C4-2B (cell line): Measurements from ENCODE around the gene C4A.
"Not testable (repeated sequence)": the region's sequence is repeated elsewhere in the genome, so short reads cannot be mapped to it uniquely, and the experiment has no call there.

Experiments used
- H3K27ac ChIP-seq: fragments of 450-650 bp; 2 replicates; pipeline ENCODE4 v1.5.1; 2017
- ZFX ChIP-seq: fragments of 450-650 bp; IDR thresholded peaks from 2 replicates; pipeline ENCODE4 v1.6.1; 2017
- TF ChIP-seq, protein P1 (sequence below): fragments of 450-650 bp; conservative IDR thresholded peaks from 2 replicates; pipeline ENCODE4 v1.5.1; 2017; ENCODE audit warnings: mild to moderate bottlenecking

C4A gene

GRCh38 chr6:31978831-31979230 is 3.0 kb upstream of the C4A start:
- TF ChIP-seq ZFX: no peak
- TF ChIP-seq, protein P1, sequence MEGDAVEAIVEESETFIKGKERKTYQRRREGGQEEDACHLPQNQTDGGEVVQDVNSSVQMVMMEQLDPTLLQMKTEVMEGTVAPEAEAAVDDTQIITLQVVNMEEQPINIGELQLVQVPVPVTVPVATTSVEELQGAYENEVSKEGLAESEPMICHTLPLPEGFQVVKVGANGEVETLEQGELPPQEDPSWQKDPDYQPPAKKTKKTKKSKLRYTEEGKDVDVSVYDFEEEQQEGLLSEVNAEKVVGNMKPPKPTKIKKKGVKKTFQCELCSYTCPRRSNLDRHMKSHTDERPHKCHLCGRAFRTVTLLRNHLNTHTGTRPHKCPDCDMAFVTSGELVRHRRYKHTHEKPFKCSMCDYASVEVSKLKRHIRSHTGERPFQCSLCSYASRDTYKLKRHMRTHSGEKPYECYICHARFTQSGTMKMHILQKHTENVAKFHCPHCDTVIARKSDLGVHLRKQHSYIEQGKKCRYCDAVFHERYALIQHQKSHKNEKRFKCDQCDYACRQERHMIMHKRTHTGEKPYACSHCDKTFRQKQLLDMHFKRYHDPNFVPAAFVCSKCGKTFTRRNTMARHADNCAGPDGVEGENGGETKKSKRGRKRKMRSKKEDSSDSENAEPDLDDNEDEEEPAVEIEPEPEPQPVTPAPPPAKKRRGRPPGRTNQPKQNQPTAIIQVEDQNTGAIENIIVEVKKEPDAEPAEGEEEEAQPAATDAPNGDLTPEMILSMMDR: no peak
- H3K27ac ChIP-seq: no peak overlapping the region

DNA sequence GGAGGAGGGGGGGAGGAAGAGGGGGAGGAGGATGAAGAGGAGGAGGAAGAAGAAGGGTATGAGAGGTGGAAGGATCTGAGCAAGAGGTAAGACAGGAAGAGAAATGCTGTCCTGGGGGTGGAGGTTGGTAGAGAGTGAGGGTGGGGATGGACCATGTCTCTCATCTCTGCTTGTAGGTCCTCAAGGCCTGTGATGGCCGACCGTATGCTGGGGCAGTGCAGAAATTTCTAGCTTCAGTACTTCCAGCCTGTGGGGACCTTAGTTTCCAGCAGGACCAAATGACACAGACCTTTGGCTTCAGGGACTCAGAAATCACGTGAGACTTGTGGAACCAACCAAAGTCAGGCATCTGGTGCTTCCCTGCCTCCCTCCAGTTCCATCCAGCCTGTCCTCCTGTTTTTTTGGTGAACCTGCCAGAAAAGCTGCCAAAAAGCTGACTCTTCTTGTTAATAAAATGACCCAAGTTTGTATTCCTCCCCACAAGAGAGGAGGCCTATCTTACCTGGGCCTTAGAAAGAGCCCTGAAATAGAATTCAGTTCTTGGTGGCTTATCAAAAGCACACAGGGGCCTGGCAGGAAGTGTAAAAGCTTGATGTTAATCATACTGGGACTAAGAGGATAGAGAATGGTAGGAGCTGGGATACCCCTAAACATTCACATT is 2.5 kb upstream of the C4A start:
- no peak overlapping the region for H3K27ac ChIP-seq
- TF ChIP-seq, protein P1: no peak
- no peak for TF ChIP-seq ZFX

GRCh38 chr6:31980195-31980876 is 1.5 kb upstream of the C4A start:
- not testable (repeated sequence) for H3K27ac ChIP-seq

- not testable (repeated sequence) for H3K27ac ChIP-seq
Measured at GRCh38 chr6:31980998-31981397, 859 bp upstream of the C4A start.

DNA sequence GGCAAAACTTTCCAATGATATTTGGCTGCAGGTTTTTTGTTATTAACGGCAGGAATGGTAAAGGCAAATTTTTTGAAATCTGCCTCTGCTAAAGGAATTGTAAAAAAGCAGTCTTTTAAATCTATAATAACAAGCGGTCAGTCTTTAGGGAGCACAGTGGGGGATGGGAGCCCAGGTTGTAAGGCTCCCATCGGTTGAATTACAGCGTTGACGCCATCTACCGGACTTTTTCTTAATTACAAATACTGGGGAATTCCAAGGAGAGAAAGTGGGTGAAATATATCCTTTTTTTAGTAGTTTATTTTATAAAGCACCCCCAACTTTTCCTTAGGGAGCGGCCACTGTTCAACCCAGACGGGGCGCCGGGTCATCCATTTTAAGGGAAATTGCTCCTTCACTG is 7.5 kb downstream of the C4A start:
- not testable (repeated sequence) for H3K27ac ChIP-seq

DNA sequence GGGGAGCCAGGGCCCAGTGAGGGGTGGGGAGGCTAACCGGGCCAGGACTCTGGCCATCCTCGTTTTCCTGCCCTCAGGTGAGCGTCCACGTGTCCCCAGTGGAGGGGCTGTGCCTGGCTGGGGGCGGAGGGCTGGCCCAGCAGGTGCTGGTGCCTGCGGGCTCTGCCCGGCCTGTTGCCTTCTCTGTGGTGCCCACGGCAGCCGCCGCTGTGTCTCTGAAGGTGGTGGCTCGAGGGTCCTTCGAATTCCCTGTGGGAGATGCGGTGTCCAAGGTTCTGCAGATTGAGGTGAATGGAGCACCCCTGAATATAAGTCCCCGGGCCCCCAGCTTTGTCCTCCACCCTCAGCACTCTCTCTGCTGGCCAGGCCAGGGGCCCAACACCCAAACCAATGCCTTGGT is 12.6 kb downstream of the C4A start:
- not testable (repeated sequence) for H3K27ac ChIP-seq

DNA sequence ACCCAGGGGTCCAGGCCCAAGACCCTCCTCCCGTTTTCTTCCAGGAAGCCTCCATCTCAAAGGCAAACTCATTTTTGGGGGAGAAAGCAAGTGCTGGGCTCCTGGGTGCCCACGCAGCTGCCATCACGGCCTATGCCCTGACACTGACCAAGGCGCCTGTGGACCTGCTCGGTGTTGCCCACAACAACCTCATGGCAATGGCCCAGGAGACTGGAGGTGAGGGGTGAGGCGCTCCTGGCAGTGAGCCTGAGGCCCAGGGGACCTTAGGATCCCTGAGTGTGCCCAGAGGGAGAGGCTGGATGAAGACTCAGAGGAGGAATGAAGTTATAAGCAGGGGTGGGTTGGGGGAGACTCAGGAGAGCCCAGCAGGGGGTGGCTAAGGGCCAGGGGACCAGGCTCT is 14.5 kb downstream of the C4A start:
- not testable (repeated sequence) for H3K27ac ChIP-seq

GRCh38 chr6:32002546-32003268 is 20.9 kb downstream of the C4A start:
- H3K27ac ChIP-seq: not testable (repeated sequence)

GRCh38 chr6:32003301-32003700 is 21.4 kb downstream of the C4A start:
- not testable (repeated sequence) for H3K27ac ChIP-seq

DNA sequence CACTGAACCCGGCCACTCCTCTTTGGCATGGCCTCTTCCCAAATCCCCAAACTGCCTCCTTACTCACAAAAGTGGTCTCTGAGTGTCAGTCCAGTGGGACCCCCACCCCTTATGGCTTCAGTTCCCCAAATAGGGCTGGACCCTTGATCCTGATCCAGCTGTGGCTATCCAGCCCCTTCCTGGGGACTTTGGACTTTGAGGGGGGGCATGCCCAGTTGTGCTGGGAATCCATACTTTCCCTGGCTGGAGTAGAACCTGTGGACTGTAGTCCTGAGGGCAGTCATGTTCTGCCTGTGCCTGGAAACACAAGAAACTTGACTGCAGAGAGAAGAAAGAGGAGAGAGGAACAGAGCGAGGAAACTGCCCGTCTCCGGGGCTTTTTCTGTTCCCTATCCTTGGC is 22.5 kb downstream of the C4A start:
- H3K27ac ChIP-seq: not testable (repeated sequence)

- not testable (repeated sequence) for H3K27ac ChIP-seq
Measured at GRCh38 chr6:32004864-32005537, 23.1 kb downstream of the C4A start.

DNA sequence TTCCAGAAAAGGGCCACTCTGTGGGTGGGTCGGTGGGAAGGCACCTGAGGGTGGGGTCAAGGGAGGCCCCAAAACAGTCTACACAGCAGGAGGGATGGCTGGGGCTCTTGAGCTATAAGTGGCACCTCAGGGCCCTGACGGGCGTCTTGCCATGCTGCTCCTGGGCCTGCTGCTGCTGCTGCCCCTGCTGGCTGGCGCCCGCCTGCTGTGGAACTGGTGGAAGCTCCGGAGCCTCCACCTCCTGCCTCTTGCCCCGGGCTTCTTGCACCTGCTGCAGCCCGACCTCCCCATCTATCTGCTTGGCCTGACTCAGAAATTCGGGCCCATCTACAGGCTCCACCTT is 23.7 kb downstream of the C4A start:
- H3K27ac ChIP-seq: not testable (repeated sequence)

GRCh38 chr6:32005991-32006529 is 24.2 kb downstream of the C4A start:
- not testable (repeated sequence) for H3K27ac ChIP-seq

- H3K27ac ChIP-seq: not testable (repeated sequence)
Measured at GRCh38 chr6:32007086-32007485, 25.2 kb downstream of the C4A start.

DNA sequence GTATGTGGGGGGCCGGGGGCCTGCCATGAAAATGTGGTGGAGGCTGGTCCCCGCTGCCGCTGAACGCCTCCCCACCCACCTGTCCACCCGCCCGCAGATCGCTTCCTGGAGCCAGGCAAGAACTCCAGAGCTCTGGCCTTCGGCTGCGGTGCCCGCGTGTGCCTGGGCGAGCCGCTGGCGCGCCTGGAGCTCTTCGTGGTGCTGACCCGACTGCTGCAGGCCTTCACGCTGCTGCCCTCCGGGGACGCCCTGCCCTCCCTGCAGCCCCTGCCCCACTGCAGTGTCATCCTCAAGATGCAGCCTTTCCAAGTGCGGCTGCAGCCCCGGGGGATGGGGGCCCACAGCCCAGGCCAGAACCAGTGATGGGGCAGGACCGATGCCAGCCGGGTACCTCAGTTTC is 26.2 kb downstream of the C4A start:
- H3K27ac ChIP-seq: not testable (repeated sequence)

DNA sequence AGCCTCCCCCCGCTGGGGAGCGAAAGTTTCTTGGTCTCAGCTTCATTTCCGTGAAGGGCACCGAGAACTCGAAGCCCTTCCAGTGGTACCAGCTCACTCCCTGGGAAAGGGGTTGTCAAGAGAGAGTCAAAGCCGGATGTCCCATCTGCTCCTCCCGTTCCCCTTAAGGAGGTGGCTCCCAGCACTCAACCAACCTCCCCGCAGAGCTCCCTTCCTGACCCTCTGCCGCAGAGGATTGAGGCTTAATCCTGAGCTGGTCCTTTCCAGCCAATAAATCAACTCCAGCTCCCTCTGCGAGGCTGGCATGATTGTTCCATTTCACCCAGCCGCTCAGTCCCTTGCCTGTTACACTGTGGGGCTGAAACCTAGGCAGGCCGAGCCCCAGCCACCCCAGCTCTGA is 26.8 kb downstream of the C4A start:
- H3K27ac ChIP-seq: not testable (repeated sequence)

DNA sequence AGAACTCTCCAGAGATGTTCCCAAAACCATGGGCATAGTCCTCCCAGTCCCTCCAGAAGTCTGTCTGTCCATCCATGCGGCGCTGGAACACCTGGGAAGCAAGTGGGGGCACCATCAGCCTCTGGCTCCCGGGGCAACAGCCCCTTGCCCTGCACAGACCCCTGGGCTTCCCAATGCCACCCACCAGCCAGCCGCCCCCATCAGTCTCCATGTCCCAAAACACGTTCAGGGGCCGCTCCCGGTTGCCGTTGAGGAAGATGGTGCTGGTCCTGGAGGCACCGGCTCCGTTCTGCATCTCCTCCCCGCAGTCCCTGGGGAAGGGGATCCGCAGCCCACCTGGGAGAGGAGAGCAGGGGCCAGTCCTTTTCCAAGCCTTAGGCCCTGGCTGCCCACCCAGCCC is 27.7 kb downstream of the C4A start:
- H3K27ac ChIP-seq: not testable (repeated sequence)

DNA sequence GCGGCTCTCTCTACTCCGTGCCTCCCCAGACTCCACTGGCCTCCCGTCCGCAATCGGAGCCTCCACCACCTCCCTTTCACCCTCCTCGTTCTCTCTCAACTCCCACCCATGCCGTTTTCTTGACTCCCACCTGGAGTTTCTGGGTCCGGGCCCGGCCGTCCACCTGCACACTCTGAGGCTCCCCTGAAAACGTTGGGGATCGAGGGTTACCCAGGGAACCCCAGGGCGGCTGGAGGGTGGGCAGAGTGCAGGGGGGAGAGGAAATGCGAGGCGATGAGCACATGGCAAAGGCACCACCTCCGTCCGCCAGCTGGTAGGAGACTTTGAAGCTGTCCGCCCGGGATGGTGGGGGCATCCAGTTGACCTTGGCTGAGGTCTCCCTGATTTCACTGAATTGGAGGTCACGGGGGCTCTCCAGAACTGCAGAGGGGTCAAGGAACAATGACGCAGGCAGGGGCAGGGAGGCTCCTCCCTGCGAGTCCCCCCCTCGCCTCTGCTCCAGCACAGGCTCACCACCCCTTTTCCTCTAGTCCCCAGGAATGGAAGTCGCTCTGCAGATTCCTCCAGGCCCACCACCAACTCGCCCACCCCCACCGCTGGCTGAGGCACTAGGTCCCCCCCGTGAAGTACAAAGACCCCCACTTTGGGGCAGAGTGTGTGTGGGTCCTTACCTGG is 29.1 kb downstream of the C4A start:
- not testable (repeated sequence) for H3K27ac ChIP-seq
